ENCODE data around the gene GREM1.

DNA sequence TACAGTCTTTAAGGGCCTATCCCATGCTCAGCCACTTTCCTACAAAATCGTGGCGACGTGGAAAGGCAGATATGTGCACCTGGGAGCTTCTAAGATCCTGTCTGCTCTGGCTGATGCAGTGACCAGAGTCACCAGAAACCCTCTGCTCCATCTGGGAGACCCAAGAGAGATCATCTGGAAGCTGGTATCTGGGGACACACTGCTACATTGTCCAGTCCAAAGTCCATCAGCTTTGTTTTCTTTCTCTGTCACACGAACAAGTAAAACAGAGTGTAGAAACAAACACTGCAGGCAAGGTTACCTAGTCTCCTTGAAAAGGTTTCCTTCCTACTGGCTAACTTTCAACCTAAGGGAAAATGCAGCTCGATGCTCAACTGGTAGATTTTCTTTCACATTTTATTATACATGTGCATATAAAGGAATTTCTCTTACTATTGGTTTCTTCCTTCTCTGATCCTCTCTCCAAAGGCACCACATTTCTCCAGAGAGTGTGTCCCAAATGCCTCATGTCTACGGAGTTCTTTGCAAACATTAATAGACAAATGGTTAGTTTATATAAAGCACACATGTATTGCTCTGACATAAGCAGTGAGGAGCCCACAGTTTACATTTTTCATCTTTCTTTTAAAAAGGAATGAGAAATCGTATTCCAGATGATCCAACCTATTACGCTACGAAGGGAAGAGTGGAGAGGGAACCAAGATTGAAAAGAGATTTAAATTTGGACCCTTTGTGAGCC lies 8.3 kb upstream of the GREM1 start:
- TF ChIP-seq POLR2A (IDR thresholded peaks at IDR 0.05; ENCODE audit: low read length) (no peak), GATA1 (IDR thresholded peaks at IDR 0.05; ENCODE audit: low read depth, low read length) (no peak)
